ENCODE results near the gene CDHR3.
"Not testable (repeated sequence)": the region's sequence is repeated elsewhere in the genome, so short reads cannot be mapped to it uniquely, and the experiment has no call there.

Gene CDHR3

DNA sequence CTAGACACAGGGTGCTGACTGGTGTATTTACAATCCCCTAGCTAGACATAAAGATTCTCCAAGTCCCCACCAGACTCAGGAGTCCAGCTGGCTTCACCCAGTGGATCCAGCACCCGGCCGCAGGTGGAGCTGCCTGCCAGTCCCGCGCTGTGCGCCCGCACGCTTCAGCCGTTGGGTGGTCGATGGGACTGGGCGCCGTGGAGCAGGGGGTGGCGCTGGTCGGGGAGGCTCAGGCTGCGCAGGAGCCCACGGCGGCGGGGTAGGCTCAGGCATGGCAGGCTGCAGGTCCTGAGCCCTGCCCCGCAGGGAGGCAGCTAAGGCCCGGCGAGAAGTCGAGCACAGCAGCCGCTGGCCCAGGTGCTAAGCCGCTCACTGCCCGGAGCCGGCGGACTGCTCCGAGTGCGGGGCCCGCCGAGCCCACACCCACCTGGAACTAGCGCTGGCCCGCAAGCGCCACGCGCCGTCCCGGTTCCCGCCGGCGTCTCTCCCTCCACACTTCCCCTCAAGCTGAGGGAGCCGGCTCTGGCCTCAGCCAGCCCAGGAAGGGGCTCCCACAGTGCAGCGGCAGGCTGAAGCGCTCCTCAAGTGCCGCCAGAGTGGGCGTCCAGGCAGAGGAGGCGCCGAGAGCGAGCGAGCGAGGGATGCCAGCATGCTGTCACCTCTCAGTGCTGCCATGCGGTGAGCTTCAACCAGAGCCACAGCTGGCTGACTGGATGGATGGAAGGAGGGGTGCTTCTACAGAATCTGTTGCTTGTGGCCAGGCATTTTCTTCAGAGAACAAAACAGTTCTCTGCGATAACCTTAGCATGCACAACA lies 7.2 kb upstream of the CDHR3 start:
- in situ Hi-C loops (cut with HindIII; ENCODE audit: low sequenced_read_pairs) = not testable (repeated sequence)

DNA sequence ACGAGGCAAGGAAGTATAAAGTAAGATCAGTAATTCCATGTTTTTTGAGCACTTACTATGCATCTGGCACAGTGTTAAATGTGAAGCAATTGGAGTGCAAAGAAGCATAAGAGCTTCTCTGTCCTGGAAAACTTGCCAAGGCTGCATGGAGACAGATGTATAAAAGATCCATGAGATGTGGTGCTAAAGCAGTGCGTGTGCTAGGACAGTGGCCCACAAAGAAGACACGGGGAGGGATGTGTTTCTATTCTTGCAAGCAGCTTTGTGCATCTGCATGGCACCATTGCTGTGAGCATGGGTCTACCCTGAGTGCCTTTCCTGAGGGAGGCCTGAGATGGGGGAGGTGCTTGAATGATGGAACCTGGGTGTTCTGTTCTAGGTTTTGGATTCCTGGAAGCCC lies 5.1 kb upstream of the CDHR3 start:
- in situ Hi-C loops (cut with HindIII; ENCODE audit: low sequenced_read_pairs) = no loop called here

- in situ Hi-C loops (cut with HindIII; ENCODE audit: low sequenced_read_pairs) = no loop called here
Observed at GRCh38 chr7:105962353-105962752, 711 bp upstream of the CDHR3 start.

- in situ Hi-C loops (cut with HindIII; ENCODE audit: low sequenced_read_pairs) = no loop called here
Observed at GRCh38 chr7:105971845-105972244, 8.8 kb downstream of the CDHR3 start.

DNA sequence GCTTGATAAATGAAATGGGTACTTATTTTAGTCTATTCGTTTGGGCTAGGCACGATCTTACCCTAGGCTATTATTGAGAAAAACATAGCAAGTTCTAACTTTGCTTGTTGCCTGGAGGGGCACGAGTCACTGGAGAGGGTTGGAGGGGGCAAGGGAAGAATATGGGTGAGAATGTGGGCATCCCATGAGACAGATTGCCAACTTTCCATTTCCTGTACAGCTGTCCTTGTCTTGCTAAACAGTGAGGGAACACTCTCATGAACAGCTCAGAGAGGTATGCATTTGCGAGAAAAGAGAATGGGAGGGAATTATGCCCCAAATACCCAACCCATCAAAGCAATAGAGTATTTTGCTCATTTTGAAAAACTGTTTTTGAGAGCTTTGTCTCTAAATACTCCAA lies 9.2 kb downstream of the CDHR3 start:
- in situ Hi-C loops (cut with HindIII; ENCODE audit: low sequenced_read_pairs) = no loop called here

DNA sequence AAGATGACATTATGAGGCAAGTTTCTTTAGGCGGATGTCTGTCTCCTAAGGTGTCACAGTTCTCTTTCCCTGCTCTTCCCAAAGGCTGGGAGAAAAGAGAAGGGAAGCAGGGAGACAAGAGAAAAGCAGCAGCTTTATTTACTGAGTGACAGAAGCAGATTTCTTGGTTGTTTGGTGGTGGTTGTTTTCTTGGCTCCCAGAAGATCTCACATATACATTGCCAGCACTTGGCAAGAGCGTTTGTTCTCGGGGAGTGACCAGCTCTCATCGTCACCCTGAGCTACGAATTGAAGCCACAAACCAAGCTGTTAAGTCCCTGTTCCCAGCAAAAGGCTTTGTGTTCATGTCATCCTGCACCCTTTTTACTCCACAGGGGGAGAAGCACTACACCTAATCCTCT lies 11.4 kb downstream of the CDHR3 start:
- in situ Hi-C loops (cut with HindIII; ENCODE audit: low sequenced_read_pairs) = no loop called here

- in situ Hi-C loops (cut with HindIII; ENCODE audit: low sequenced_read_pairs) = no loop called here
Observed at GRCh38 chr7:105975770-105976417, 12.8 kb downstream of the CDHR3 start.

GRCh38 chr7:105976868-105977267 lies 13.8 kb downstream of the CDHR3 start:
- in situ Hi-C loops (cut with HindIII; ENCODE audit: low sequenced_read_pairs) = no loop called here

DNA sequence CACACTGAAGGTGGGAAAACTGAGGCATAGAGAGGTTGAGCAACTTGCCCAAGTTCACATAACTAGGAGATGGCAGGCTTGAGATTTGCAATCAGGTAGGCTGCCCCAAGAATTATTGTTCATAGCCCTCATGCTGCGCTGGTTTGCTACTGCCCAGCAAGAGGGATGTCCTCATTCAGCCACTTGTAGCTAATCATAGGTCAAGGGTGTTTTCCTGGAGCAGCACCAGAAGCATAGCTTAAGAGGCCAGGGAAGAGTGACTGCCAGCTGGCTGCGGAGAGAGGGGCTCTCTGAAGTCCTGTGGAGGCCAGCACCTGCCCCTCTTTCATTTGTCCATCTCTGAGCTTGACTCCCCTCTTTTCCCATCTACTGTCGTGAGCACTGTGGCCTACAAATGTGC lies 15.0 kb downstream of the CDHR3 start:
- in situ Hi-C loops (cut with HindIII; ENCODE audit: low sequenced_read_pairs) = no loop called here

GRCh38 chr7:105978974-105979373 lies 15.9 kb downstream of the CDHR3 start:
- in situ Hi-C loops (cut with HindIII; ENCODE audit: low sequenced_read_pairs) = no loop called here

DNA sequence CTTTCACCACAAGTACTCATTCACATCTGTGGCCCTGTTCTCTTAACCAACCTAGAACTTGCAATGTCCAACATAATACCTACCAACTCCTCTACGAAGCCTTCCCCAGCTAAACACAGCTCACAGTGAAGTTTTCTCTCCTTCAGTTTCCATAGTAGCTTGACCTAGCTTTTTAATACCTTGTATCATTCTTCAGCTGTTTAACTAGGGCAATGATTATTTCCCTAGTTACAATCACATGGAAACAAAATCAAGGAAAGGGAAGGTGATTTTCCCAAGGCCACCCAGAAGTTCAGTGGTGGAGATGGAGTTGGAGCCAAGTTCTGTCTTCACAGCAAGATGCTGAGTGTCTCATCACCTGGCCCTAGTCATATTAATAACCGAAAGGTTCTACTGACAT lies 16.3 kb downstream of the CDHR3 start:
- in situ Hi-C loops (cut with HindIII; ENCODE audit: low sequenced_read_pairs) = no loop called here

- in situ Hi-C loops (cut with HindIII; ENCODE audit: low sequenced_read_pairs) = no loop called here
Observed at GRCh38 chr7:105980645-105981396, 17.8 kb downstream of the CDHR3 start.

DNA sequence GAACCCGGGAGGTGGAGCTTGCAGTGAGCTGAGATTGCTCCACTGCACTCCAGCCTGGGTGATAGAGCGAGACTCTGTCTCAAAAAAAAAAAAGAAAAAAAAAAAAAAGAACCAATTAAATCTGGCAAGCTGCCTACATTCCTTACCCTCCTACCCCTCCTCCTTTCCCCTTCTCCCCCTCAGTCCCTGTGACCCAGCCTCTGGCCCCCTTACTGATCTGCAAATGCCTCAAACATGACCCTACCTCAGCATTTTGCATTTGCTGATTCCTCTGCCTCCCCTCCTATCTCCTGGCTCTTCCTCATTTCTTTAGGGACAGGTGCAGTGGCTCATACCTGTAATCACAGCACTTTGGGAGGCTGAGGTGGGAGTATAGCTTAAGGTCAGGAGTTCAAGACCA lies 19.3 kb downstream of the CDHR3 start:
- in situ Hi-C loops (cut with HindIII; ENCODE audit: low sequenced_read_pairs) = no loop called here

GRCh38 chr7:105984808-105985207 lies 21.7 kb downstream of the CDHR3 start:
- in situ Hi-C loops (cut with HindIII; ENCODE audit: low sequenced_read_pairs) = not testable (repeated sequence)

- in situ Hi-C loops (cut with HindIII; ENCODE audit: low sequenced_read_pairs) = no loop called here
Observed at GRCh38 chr7:105985229-105985628, 22.2 kb downstream of the CDHR3 start.

GRCh38 chr7:105985672-105986215 lies 22.7 kb downstream of the CDHR3 start:
- in situ Hi-C loops (cut with HindIII; ENCODE audit: low sequenced_read_pairs) = no loop called here

- in situ Hi-C loops (cut with HindIII; ENCODE audit: low sequenced_read_pairs) = no loop called here
Observed at GRCh38 chr7:105987046-105987445, 24.0 kb downstream of the CDHR3 start.

GRCh38 chr7:105988276-105988675 lies 25.2 kb downstream of the CDHR3 start:
- in situ Hi-C loops (cut with HindIII; ENCODE audit: low sequenced_read_pairs) = no loop called here

GRCh38 chr7:105989191-105989590 lies 26.1 kb downstream of the CDHR3 start:
- in situ Hi-C loops (cut with HindIII; ENCODE audit: low sequenced_read_pairs) = no loop called here

DNA sequence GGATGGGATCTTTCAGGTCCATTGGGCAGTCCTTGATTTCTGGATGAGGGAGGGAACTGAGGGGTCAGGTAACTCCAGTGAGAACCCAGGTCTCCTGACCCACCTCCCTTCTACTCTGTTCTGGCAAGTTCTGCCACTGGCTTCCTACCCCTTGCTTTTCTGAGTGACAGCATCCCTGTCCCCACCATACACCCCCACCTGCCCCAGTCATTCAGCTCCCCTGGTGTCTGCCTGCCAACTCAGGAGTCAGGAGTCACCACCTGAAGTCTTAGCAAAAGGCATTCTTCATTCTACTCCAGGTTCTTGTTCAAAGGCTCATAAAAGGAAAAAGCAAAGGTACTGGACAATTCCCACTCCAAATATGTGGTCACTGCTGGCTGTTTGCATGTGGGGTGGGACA lies 26.6 kb downstream of the CDHR3 start:
- in situ Hi-C loops (cut with HindIII; ENCODE audit: low sequenced_read_pairs) = no loop called here

- in situ Hi-C loops (cut with HindIII; ENCODE audit: low sequenced_read_pairs) = no loop called here
Observed at GRCh38 chr7:105990141-105990540, 27.1 kb downstream of the CDHR3 start.
